ENCODE results near the gene MYADM.

MYADM gene

DNA sequence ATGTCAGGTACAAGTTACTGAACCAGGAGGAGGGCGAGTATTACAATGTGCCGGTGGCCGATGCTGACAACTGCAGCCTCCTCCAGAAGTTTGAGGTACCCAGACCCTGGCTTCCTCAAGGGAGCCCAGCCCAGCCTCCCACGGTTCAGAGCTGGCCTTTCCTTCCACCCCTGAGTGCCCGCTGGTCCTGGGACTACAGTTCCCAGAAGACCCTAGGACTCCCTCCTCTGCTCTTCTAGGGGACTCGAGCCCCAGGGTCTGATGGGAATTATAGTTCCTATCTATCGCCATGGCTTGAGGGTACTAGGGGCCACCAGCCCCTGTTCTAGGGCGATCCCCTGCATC is 25.3 kb downstream of the MYADM start:
- no peak overlapping the region for H3K4me3 ChIP-seq (replicated peaks; ENCODE audit: low read depth, low read length)
- DNase-seq (ENCODE audit: extremely low read depth, low read depth): no peak
- TF ChIP-seq, protein P1, sequence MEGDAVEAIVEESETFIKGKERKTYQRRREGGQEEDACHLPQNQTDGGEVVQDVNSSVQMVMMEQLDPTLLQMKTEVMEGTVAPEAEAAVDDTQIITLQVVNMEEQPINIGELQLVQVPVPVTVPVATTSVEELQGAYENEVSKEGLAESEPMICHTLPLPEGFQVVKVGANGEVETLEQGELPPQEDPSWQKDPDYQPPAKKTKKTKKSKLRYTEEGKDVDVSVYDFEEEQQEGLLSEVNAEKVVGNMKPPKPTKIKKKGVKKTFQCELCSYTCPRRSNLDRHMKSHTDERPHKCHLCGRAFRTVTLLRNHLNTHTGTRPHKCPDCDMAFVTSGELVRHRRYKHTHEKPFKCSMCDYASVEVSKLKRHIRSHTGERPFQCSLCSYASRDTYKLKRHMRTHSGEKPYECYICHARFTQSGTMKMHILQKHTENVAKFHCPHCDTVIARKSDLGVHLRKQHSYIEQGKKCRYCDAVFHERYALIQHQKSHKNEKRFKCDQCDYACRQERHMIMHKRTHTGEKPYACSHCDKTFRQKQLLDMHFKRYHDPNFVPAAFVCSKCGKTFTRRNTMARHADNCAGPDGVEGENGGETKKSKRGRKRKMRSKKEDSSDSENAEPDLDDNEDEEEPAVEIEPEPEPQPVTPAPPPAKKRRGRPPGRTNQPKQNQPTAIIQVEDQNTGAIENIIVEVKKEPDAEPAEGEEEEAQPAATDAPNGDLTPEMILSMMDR (IDR thresholded peaks at IDR 0.05; ENCODE audit: low read depth, low read length, missing control alignments): no peak

DNA sequence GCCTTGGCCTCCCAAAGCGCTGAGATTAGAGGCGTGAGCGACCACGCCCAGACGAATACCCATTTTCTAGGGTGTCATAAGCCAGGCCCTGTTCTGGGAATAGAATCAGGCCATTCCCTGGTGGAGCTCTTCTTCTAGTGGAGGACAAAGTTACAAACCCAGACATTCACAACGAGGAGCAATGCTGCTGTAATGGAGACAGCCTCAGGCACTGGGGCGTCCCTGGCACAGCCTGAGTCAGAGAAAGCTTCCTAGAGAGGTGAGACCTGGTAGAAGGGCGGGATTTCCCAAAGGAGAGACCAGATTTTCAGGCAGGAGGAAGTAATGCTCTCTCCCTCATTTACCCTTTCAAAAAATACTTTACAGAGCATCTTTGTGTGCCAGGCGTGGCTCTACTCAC is 27.0 kb downstream of the MYADM start:
- DNase-seq (ENCODE audit: extremely low read depth, low read depth): no peak
- H3K4me3 ChIP-seq (replicated peaks; ENCODE audit: low read depth, low read length): no peak overlapping the region
- TF ChIP-seq, protein P1 (IDR thresholded peaks at IDR 0.05; ENCODE audit: low read depth, low read length, missing control alignments): no peak

DNA sequence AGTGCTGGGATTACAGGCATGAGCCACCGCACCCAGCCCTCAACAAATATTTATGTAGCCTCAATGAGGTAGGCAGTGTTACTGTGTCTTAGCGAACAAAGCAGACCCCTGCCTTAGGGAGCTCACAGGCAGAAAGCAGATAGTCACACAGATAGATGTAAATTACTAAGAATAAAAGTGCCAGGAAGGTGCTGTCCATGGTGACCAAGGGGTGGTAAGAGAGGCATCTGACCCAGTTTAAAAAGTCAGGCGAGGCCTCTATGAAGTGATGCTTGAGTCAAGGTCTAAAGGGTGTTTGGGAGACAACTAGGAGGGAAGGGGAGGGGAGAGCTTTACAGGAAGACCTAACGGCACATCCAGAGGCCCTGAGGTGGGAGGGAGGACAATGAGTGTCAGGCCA is 29.0 kb downstream of the MYADM start:
- H3K4me3 ChIP-seq (replicated peaks; ENCODE audit: low read depth, low read length): no peak overlapping the region
- TF ChIP-seq, protein P1 (IDR thresholded peaks at IDR 0.05; ENCODE audit: low read depth, low read length, missing control alignments): no peak
- no peak for DNase-seq (ENCODE audit: extremely low read depth, low read depth)

DNA sequence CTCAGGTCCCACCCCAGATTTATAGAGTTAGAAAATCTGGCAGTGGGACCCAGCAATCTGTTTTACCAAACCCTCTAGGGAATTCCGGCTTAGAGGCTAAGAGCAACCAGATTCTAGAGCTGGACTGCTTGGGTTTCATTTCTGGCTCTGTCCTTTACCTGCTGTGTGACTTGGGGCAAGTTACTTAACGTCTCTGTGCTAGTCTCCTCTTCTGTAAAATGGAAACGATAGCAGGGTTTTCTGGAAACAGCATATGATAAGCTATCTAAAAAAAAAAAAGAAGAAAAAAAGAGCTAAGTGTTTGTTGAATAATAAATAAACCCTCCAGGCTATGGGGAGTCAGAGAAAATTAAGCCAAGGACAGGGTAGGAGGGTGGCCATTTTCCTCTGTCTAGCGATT is 29.8 kb downstream of the MYADM start:
- TF ChIP-seq, protein P1 (IDR thresholded peaks at IDR 0.05; ENCODE audit: low read depth, low read length, missing control alignments): no peak
- no peak for DNase-seq (ENCODE audit: extremely low read depth, low read depth)
- no peak overlapping the region for H3K4me3 ChIP-seq (replicated peaks; ENCODE audit: low read depth, low read length)

DNA sequence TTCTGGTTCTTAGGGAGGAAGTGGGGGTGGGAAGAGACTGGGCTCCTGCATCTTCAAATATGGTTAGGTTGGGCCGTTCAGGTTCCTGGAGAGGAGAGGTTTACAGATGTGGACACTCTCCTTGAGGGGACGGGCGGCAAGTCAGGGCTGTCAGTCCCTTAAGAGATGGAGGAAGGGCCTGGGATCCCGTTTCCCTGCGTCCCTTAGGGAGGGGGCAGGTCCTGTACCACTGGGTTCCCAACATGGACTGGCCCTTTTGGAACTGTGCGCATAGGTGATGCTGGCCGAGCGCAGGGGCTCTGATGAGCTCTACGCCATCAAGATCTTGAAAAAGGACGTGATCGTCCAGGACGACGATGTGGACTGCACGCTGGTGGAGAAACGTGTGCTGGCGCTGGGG is 30.5 kb downstream of the MYADM start:
- DNase-seq (ENCODE audit: extremely low read depth, low read depth): no peak
- TF ChIP-seq, protein P1 (IDR thresholded peaks at IDR 0.05; ENCODE audit: low read depth, low read length, missing control alignments): no peak
- H3K4me3 ChIP-seq (replicated peaks; ENCODE audit: low read depth, low read length): no peak overlapping the region

DNA sequence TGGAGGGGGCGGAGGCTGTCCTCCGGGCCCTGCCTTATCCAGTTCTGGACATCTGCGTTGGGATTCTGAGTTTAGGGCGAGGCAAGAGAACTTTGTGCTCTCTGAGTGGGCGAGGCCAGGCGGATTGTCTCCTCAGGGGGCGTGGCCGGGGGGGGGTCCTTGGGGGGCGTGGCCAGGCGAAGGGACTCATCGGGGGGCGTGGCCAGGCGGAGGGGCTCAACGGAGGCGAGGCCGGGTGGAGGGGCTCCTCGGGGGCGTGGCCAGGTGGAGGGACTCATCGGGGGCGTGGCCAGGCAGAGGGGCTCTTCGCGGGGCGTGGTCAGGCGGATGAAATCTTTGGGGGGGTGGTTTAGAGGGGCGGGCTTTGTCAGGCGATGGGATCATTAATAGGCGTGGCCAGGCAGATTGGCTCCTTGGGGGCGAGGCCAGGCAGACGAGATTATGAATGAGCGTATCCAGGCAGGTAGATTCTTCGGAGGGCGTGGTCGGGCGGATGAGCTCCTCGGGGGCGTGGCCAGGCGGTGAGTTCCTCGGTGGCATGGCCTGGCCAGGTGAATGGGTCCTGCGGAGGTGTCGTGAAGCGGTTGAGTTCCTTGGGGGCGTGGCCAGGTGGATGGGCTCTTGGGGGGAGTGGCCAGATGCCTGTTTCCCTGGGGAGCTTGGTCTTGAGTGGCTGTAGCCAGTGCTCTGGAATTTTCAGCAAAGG is 31.1 kb downstream of the MYADM start:
- TF ChIP-seq, protein P1 (IDR thresholded peaks at IDR 0.05; ENCODE audit: low read depth, low read length, missing control alignments): no peak
- DNase-seq (ENCODE audit: extremely low read depth, low read depth): no peak
- H3K4me3 ChIP-seq (replicated peaks; ENCODE audit: low read depth, low read length): no peak overlapping the region

Measured in HFF-Myc (cell line).